ENCODE results near the gene APPBP2.

DNA sequence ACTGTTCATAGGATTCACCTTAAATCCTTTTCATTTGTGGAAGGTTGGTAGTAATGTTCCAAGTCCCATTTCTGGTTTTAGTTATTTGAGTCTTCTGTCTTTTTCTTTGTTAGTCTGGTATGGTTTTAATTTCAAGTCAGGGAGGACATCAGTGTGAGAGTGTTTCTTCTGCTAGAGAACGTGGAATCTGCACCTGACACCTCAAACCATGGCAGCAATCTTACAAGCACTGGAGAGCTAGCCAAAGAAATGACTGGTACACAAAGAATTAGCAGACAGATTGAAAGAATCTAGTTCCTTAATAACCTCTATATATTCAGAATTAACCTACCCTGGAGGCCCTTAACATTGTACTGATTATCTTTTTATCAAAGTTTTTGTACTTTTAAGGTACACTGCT is 53.6 kb downstream of the APPBP2 start:
- TF ChIP-seq, protein P1, sequence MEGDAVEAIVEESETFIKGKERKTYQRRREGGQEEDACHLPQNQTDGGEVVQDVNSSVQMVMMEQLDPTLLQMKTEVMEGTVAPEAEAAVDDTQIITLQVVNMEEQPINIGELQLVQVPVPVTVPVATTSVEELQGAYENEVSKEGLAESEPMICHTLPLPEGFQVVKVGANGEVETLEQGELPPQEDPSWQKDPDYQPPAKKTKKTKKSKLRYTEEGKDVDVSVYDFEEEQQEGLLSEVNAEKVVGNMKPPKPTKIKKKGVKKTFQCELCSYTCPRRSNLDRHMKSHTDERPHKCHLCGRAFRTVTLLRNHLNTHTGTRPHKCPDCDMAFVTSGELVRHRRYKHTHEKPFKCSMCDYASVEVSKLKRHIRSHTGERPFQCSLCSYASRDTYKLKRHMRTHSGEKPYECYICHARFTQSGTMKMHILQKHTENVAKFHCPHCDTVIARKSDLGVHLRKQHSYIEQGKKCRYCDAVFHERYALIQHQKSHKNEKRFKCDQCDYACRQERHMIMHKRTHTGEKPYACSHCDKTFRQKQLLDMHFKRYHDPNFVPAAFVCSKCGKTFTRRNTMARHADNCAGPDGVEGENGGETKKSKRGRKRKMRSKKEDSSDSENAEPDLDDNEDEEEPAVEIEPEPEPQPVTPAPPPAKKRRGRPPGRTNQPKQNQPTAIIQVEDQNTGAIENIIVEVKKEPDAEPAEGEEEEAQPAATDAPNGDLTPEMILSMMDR (IDR thresholded peaks at IDR 0.05; ENCODE audit: low read depth, low read length), result no peak
- no peak for TF ChIP-seq EZH2phosphoT487 (IDR thresholded peaks at IDR 0.05; ENCODE audit: low read depth)
